BJ (cell line): ENCODE measurements around the gene CAMK2B. TPM values are rescaled to one million over a fixed set of nuclear protein-coding genes. Genes with fewer than 3 reads are reported as not detected.

Source experiments
- CTCF ChIA-PET: fragments of 350-600 bp; formaldehyde crosslinking; extraction: SDS; loops from one replicate; lab custom pipeline; 2021; ENCODE audit warnings: antibody characterized with exemption, inconsistent platforms; lab: Yijun Ruan, JAX
- POLR2A ChIA-PET: fragments of 300-600 bp; sonication (Branson Sonifier 250); formaldehyde crosslinking; extraction: SDS; loops from one replicate; lab custom pipeline; 2021; ENCODE audit warnings: antibody characterized with exemption; lab: Charles Lee
- DNase-seq: peaks from one replicate; pipeline ENCODE4 v3.0.0-alpha.2; 2011; ENCODE audit warnings: low read depth
- H3K27me3 ChIP-seq: 2 replicates; pipeline ENCODE4 v1.6.0; 2011; ENCODE audit warnings: low read length; ENCODE audit not compliant: control insufficient read depth, insufficient read depth
- H3K36me3 ChIP-seq: 2 replicates; pipeline ENCODE4 v1.5.1; 2011; ENCODE audit warnings: low read length; ENCODE audit not compliant: control insufficient read depth, insufficient read depth
- H3K4me3 ChIP-seq: 2 replicates; pipeline ENCODE4 v1.5.1; 2011; ENCODE audit warnings: low read depth, mild to moderate bottlenecking, control low read depth, low read length
- CTCF ChIP-seq: IDR thresholded peaks from 2 replicates; pipeline ENCODE4 v1.5.1; 2011; ENCODE audit warnings: low read depth, mild to moderate bottlenecking, control low read depth, inconsistent platforms, low read length, moderate library complexity; ENCODE audit not compliant: insufficient read depth
- polyA plus RNA-seq: library from polyadenylated mRNA; depleted of rRNA; stranded (reverse); fragments of >200 nt; gene quantifications from 2 replicates; pipeline ENCODE4 v1.2.3, GENCODE V29; 2011

CAMK2B gene
- polyA plus RNA-seq, 1 experiment: 0.10 TPM

GRCh38 chr7:44257213-44257612 lies 68.2 kb downstream of the CAMK2B start:
- CTCF ChIA-PET: interaction anchor here (1.1 to 3.5 kb wide), 3 partner anchors 9 to 220 kb away, joined by 3 to 25 read pairs (median 4); no protein-coding TSS in a partner anchor
- TF ChIP-seq CTCF: no peak
- Histone ChIP-seq H3K36me3 (no peaks in the 10 kb centered on the region), H3K27me3 (no peaks in the 10 kb centered on the region; the same call in 1 of the 2 replicates), H3K4me3 (no peak overlapping the region)
- DNase-seq: no peak
- POLR2A ChIA-PET: no interaction called here

- Histone ChIP-seq H3K4me3 (no peak overlapping the region), H3K36me3 (no peaks in the 10 kb centered on the region), H3K27me3 (no peaks in the 10 kb centered on the region)
- ChIA-PET POLR2A (no interaction called here), CTCF (interaction anchor here (3.5 kb wide), 1 partner anchor 15 kb away, joined by 25 read pairs; no protein-coding TSS in a partner anchor)
- no peak for TF ChIP-seq CTCF
- DNase-seq: no peak
Measured at GRCh38 chr7:44256459-44256858, 68.9 kb downstream of the CAMK2B start.

GRCh38 chr7:44251881-44252280 lies 73.5 kb downstream of the CAMK2B start:
- ChIA-PET CTCF (interaction anchor here (1.9 to 2.7 kb wide), 2 partner anchors 11 kb away, joined by 10 to 12 read pairs; no protein-coding TSS in a partner anchor), POLR2A (no interaction called here)
- Histone ChIP-seq H3K27me3 (no peaks in the 10 kb centered on the region), H3K36me3 (no peaks in the 10 kb centered on the region), H3K4me3 (no peak overlapping the region)
- DNase-seq: no peak
- no peak for TF ChIP-seq CTCF

- CTCF ChIA-PET: interaction anchor here (2.7 kb wide), 1 partner anchor 10 kb away, joined by 12 read pairs; no protein-coding TSS in a partner anchor
- POLR2A ChIA-PET: no interaction called here
- Histone ChIP-seq H3K4me3 (no peak overlapping the region), H3K27me3 (no peaks in the 10 kb centered on the region), H3K36me3 (no peaks in the 10 kb centered on the region)
- DNase-seq: no peak
- TF ChIP-seq CTCF: no peak
Measured at GRCh38 chr7:44251269-44251668, 74.1 kb downstream of the CAMK2B start.

- Histone ChIP-seq H3K36me3 (no peaks in the 10 kb centered on the region), H3K4me3 (no peak overlapping the region), H3K27me3 (no peaks in the 10 kb centered on the region)
- no peak for DNase-seq
- CTCF ChIA-PET: interaction anchor here (2.7 kb wide), 1 partner anchor 9 kb away, joined by 12 read pairs; no protein-coding TSS in a partner anchor
- POLR2A ChIA-PET: no interaction called here
- no peak for TF ChIP-seq CTCF
Measured at GRCh38 chr7:44249639-44250234, 75.7 kb downstream of the CAMK2B start.
